Germinal center (tissue), 1 donor: ENCODE results near the gene RDM1.
"Not testable (repeated sequence)": the region's sequence is repeated elsewhere in the genome, so short reads cannot be mapped to it uniquely, and the experiment has no call there.

Experiments used
- DNase-seq: peaks from one replicate; pipeline ENCODE4 v3.0.0; 2012; ENCODE audit warnings: mixed read lengths, low spot score

RDM1 gene

GRCh38 chr17:35930211-35931065 is at the start of gene RDM1:
TSS of gene RDM1 (minus strand) at chr17:35930773. CDS start at chr17:35930727, 46 bp downstream.
- DNase-seq: peak; percentile 92

- DNase-seq: no peak
These were observed 47.8 kb upstream of the RDM1 start for GRCh38 chr17:35978346-35978745.

- DNase-seq: no peak
These were observed 46.9 kb upstream of the RDM1 start for GRCh38 chr17:35977509-35977908.

- no peak for DNase-seq
These were observed 43.0 kb upstream of the RDM1 start for GRCh38 chr17:35973333-35974260.

GRCh38 chr17:35972945-35973332 is 42.4 kb upstream of the RDM1 start:
- no peak for DNase-seq

- no peak for DNase-seq
These were observed 42.0 kb upstream of the RDM1 start for GRCh38 chr17:35972535-35972934.

- no peak for DNase-seq
These were observed 41.5 kb upstream of the RDM1 start for GRCh38 chr17:35972066-35972465.

GRCh38 chr17:35969558-35970380 is 39.2 kb upstream of the RDM1 start:
- DNase-seq: peak; percentile 61

- no peak for DNase-seq
These were observed 38.0 kb upstream of the RDM1 start for GRCh38 chr17:35968520-35969054.

GRCh38 chr17:35965272-35965671 is 34.7 kb upstream of the RDM1 start:
- DNase-seq: no peak

GRCh38 chr17:35963663-35964062 is 33.1 kb upstream of the RDM1 start:
- no peak for DNase-seq

- DNase-seq: no peak
These were observed 23.1 kb upstream of the RDM1 start for GRCh38 chr17:35953720-35954119.

GRCh38 chr17:35949401-35949800 is 18.8 kb upstream of the RDM1 start:
- DNase-seq: no peak

- no peak for DNase-seq
These were observed 17.5 kb upstream of the RDM1 start for GRCh38 chr17:35948092-35948491.

- peak; percentile 21 for DNase-seq
These were observed 16.6 kb upstream of the RDM1 start for GRCh38 chr17:35947156-35947585.

- no peak for DNase-seq
These were observed 13.6 kb upstream of the RDM1 start for GRCh38 chr17:35944151-35944550.

GRCh38 chr17:35943537-35943936 is 13.0 kb upstream of the RDM1 start, which contains the start of gene LYZL6:
TSS of gene LYZL6 (minus strand) at chr17:35943713. CDS start at chr17:35939356, 4,357 bp downstream.
- no peak for DNase-seq

- DNase-seq: no peak
These were observed 12.1 kb upstream of the RDM1 start for GRCh38 chr17:35942588-35943186.

GRCh38 chr17:35938492-35938891 is 7.9 kb upstream of the RDM1 start:
- DNase-seq: not testable (repeated sequence)

GRCh38 chr17:35936063-35936462 is 5.5 kb upstream of the RDM1 start:
- DNase-seq: no peak

GRCh38 chr17:35934760-35935159 is 4.2 kb upstream of the RDM1 start:
- DNase-seq: no peak
